Measurements from ENCODE around the gene GPER1. TPM values are rescaled to one million over a fixed set of nuclear protein-coding genes. Genes with fewer than 3 reads are reported as not detected.

The GPER1 gene
- total and polyA plus RNA-seq, 2 donors (not counting 3 experiments of a cell fraction or from before 2014, with no cell fraction given) = 0.77 to 2.3 TPM

- Histone ChIP-seq H3K4me3 (replicated peaks in 1 of 3; ENCODE audit: insufficient read depth in 1 of 3, low read depth in 1 of 3, low read length in 3 of 3) (no peak overlapping the region), H3K9me1 (replicated peaks; ENCODE audit: control insufficient read depth, extremely low read depth, insufficient read depth, low read length) (no peaks in the 10 kb centered on the region), H3K4me1 (ENCODE audit: control insufficient read depth, extremely low read depth, insufficient read depth, low read length) (peaks cover 50% of the 10 kb centered on the region), H2AFZ (ENCODE audit: low read depth, low read length) (no peak overlapping the region), H3K27me3 (ENCODE audit: control insufficient read depth in 2 of 2, insufficient read depth in 2 of 2, low read length in 2 of 2) (no peaks in the 10 kb centered on the region), H3K27ac (ENCODE audit: insufficient read depth, low read depth, low read length) (no peak overlapping the region), H3K9ac (replicated peaks; ENCODE audit: extremely low read depth, insufficient read depth, low read length) (no peak overlapping the region), H4K20me1 (replicated peaks; ENCODE audit: control insufficient read depth, extremely low read depth, insufficient read depth, low read length) (no peaks in the 10 kb centered on the region), H3K36me3 (ENCODE audit: control insufficient read depth in 2 of 2, extremely low read depth in 1 of 2, insufficient read depth in 2 of 2, low read length in 2 of 2) (no peaks in the 10 kb centered on the region), H3K4me2 (ENCODE audit: insufficient read depth, low read length) (no peak overlapping the region), H3K79me2 (ENCODE audit: control insufficient read depth, insufficient read depth, low read length) (no peaks in the 10 kb centered on the region), H3K9me3 (replicated peaks; ENCODE audit: control insufficient read depth, insufficient read depth, low read length) (no peaks in the 10 kb centered on the region)
- BruUV-seq (replicated peaks) = no TSS peak
- no peak for DNase-seq (ENCODE audit: low read depth, low spot score)
- TF ChIP-seq FOS (IDR thresholded peaks at IDR 0.05; ENCODE audit: borderline replicate concordance, insufficient read depth, low read length) (no peak), GATA2 (IDR thresholded peaks at IDR 0.05; ENCODE audit: insufficient read depth, insufficient read length, low read depth, low read length) (no peak), EZH2 (IDR thresholded peaks at IDR 0.05; ENCODE audit: borderline replicate concordance, low read depth, low read length, severe bottlenecking) (no peak)
- POLR2A ChIA-PET = no interaction called here
- no peak for FAIRE-seq
- intact Hi-C loops (cut with micrococcal nuclease) (no loop called here), dilution Hi-C loops (cut with MboI; ENCODE audit: extremely low pct_ligation_motif_present, low sequenced_read_pairs) (no loop called here)
- CTCF ChIA-PET = interaction anchor here (1.1 to 4.9 kb wide), 3 partner anchors 15 to 130 kb away, joined by 3 to 26 read pairs (median 23); no protein-coding TSS in a partner anchor
These were observed 37.5 kb upstream of the GPER1 start for GRCh38 chr7:1050254-1050906.

- Histone ChIP-seq H3K79me2 (ENCODE audit: control insufficient read depth, insufficient read depth, low read length) (no peaks in the 10 kb centered on the region), H4K20me1 (replicated peaks; ENCODE audit: control insufficient read depth, extremely low read depth, insufficient read depth, low read length) (no peaks in the 10 kb centered on the region), H3K27ac (ENCODE audit: insufficient read depth, low read depth, low read length) (no peak overlapping the region), H2AFZ (ENCODE audit: low read depth, low read length) (no peak overlapping the region), H3K9me3 (replicated peaks; ENCODE audit: control insufficient read depth, insufficient read depth, low read length) (no peaks in the 10 kb centered on the region), H3K9me1 (replicated peaks; ENCODE audit: control insufficient read depth, extremely low read depth, insufficient read depth, low read length) (no peaks in the 10 kb centered on the region), H3K27me3 (ENCODE audit: control insufficient read depth in 2 of 2, insufficient read depth in 2 of 2, low read length in 2 of 2) (no peaks in the 10 kb centered on the region), H3K4me2 (ENCODE audit: insufficient read depth, low read length) (no peak overlapping the region), H3K36me3 (ENCODE audit: control insufficient read depth in 2 of 2, extremely low read depth in 1 of 2, insufficient read depth in 2 of 2, low read length in 2 of 2) (no peaks in the 10 kb centered on the region), H3K4me1 (ENCODE audit: control insufficient read depth, extremely low read depth, insufficient read depth, low read length) (peaks cover 58% of the 10 kb centered on the region), H3K9ac (replicated peaks; ENCODE audit: extremely low read depth, insufficient read depth, low read length) (no peak overlapping the region), H3K4me3 (replicated peaks in 1 of 3; ENCODE audit: insufficient read depth in 1 of 3, low read depth in 1 of 3, low read length in 3 of 3) (no peak overlapping the region)
- FAIRE-seq = no peak
- BruUV-seq (replicated peaks) = no TSS peak
- dilution Hi-C loops (cut with MboI; ENCODE audit: extremely low pct_ligation_motif_present, low sequenced_read_pairs) = no loop called here
- TF ChIP-seq CTCF (IDR thresholded peaks at IDR 0.05; ENCODE audit: extremely low read depth in 1 of 2, insufficient read depth in 1 of 2, low read depth in 1 of 2, low read length in 2 of 2) = no peak
- TF ChIP-seq POLR2AphosphoS5 (IDR thresholded peaks at IDR 0.05; ENCODE audit: insufficient read depth, low read depth, low read length) = no peak
- TF ChIP-seq MAX (IDR thresholded peaks at IDR 0.05; ENCODE audit: insufficient read depth, insufficient read length) = no peak
- no peak for TF ChIP-seq JUN (IDR thresholded peaks at IDR 0.05; ENCODE audit: borderline replicate concordance, insufficient read depth, insufficient read length, low read depth)
- TF ChIP-seq POLR2A (IDR thresholded peaks at IDR 0.05; ENCODE audit: low read depth, low read length) = no peak
- no peak for TF ChIP-seq GATA2 (IDR thresholded peaks at IDR 0.05; ENCODE audit: insufficient read depth, insufficient read length, low read depth, low read length)
- TF ChIP-seq MYC (IDR thresholded peaks at IDR 0.05; ENCODE audit: low read depth, low read length) = no peak
- no peak for TF ChIP-seq EZH2 (IDR thresholded peaks at IDR 0.05; ENCODE audit: borderline replicate concordance, low read depth, low read length, severe bottlenecking)
- TF ChIP-seq FOS (IDR thresholded peaks at IDR 0.05; ENCODE audit: borderline replicate concordance, insufficient read depth, low read length) = no peak
- intact Hi-C loops (cut with micrococcal nuclease) = no loop called here
- CTCF ChIA-PET = interaction anchor here (1.0 to 4.9 kb wide), 3 partner anchors 14 to 58 kb away, joined by 3 to 26 read pairs (median 23); no protein-coding TSS in a partner anchor
- POLR2A ChIA-PET = no interaction called here
- no peak for DNase-seq (ENCODE audit: low read depth, low spot score)
These were observed 36.8 kb upstream of the GPER1 start for GRCh38 chr7:1050956-1051690.
